GM21390 (cell line): ENCODE results near the gene PSMB9.

Experiments used
- ATAC-seq: cut with Tn5 transposase; IDR thresholded peaks from one replicate; pipeline ENCODE4 v1.9.1; 2021; ENCODE audit not compliant: unreplicated experiment

The PSMB9 gene

GRCh38 chr6:32838114-32838958, 15.7 kb upstream of the PSMB9 start, which contains the start of gene TAP2:
TAP2 (minus strand) TSS chr6:32838739; CDS start chr6:32838233, 506 bp downstream.
- ATAC-seq = peak; percentile 59

- no peak for ATAC-seq
These were observed 14.6 kb upstream of the PSMB9 start for GRCh38 chr6:32839356-32839755.

GRCh38 chr6:32840604-32841246, 13.3 kb upstream of the PSMB9 start:
- no peak for ATAC-seq

- ATAC-seq = no peak
These were observed 11.9 kb upstream of the PSMB9 start for GRCh38 chr6:32842021-32842650.

- ATAC-seq = no peak
These were observed 11.3 kb upstream of the PSMB9 start for GRCh38 chr6:32842690-32843089.

- no peak for ATAC-seq
These were observed 10.5 kb upstream of the PSMB9 start for GRCh38 chr6:32843331-32843978.

- ATAC-seq = peak; percentile 58
These were observed 9.8 kb upstream of the PSMB9 start, which contains the start of gene PSMB8 for GRCh38 chr6:32843979-32844838. PSMB8 (minus strand) TSS chr6:32844047; CDS start chr6:32843996, 51 bp downstream.

- ATAC-seq = no peak
These were observed 9.1 kb upstream of the PSMB9 start for GRCh38 chr6:32844839-32845383.

GRCh38 chr6:32845384-32845884, 8.6 kb upstream of the PSMB9 start:
- no peak for ATAC-seq

- ATAC-seq = no peak
These were observed 7.0 kb upstream of the PSMB9 start for GRCh38 chr6:32847004-32847403.

GRCh38 chr6:32847795-32848194, 6.2 kb upstream of the PSMB9 start:
- ATAC-seq = no peak

GRCh38 chr6:32849126-32849525, 4.9 kb upstream of the PSMB9 start:
- ATAC-seq = no peak

GRCh38 chr6:32851025-32851424, 3.0 kb upstream of the PSMB9 start:
- ATAC-seq = no peak

- no peak for ATAC-seq
These were observed 1.8 kb upstream of the PSMB9 start for GRCh38 chr6:32852018-32852843.

- ATAC-seq = peak; percentile 22
These were observed 1.0 kb upstream of the PSMB9 start for GRCh38 chr6:32852844-32853540.

GRCh38 chr6:32854376-32855178, 585 bp downstream of the PSMB9 start:
- ATAC-seq = no peak

- ATAC-seq = no peak
These were observed 1.6 kb downstream of the PSMB9 start for GRCh38 chr6:32855467-32856174.
